CD4-positive, alpha-beta memory T cell (primary cell): Measurements from ENCODE around the gene WFS1. TPM values are rescaled to one million over a fixed set of nuclear protein-coding genes. Genes with fewer than 3 reads are reported as not detected.

Experiments
- CTCF ChIA-PET: fragments of 350-600 bp; sonication (Branson Sonifier 250); formaldehyde crosslinking; loops from one replicate; lab custom pipeline; 2021; ENCODE audit warnings: inconsistent platforms; ENCODE audit not compliant: partially characterized antibody; lab: Charles Lee
- POLR2A ChIA-PET: fragments of 350-600 bp; sonication (Branson Sonifier 250); formaldehyde crosslinking; loops from one replicate; lab custom pipeline; 2021; ENCODE audit not compliant: partially characterized antibody; lab: Charles Lee
- DNase-seq, 5 donors: peaks; one replicate each; pipeline versions ENCODE4 v3.0.0 to v3.0.0-alpha.2; 2020 to 2022; ENCODE audit warnings: mixed read lengths in 1 of 5
- H3K27ac ChIP-seq: one replicate; pipeline ENCODE4 v1.7.0; 2013; ENCODE audit warnings: low read depth, low read length
- H3K27me3 ChIP-seq: 2 replicates; pipeline ENCODE4 v1.7.0; 2013; ENCODE audit warnings: mild to moderate bottlenecking, low read length, moderate library complexity; ENCODE audit not compliant: insufficient read depth
- H3K36me3 ChIP-seq: 2 replicates; pipeline ENCODE4 v1.7.0; 2013; ENCODE audit warnings: mild to moderate bottlenecking, low read length, moderate library complexity; ENCODE audit not compliant: insufficient read depth
- H3K4me1 ChIP-seq: 2 replicates; pipeline ENCODE4 v1.7.0; 2013; ENCODE audit warnings: mild to moderate bottlenecking, low read length, moderate library complexity; ENCODE audit not compliant: insufficient read depth
- H3K4me3 ChIP-seq, 2 donors: one replicate each; pipeline ENCODE4 v1.7.0; 2013; ENCODE audit warnings: low read length in 2 of 2, mild to moderate bottlenecking in 1 of 2
- H3K9me3 ChIP-seq, 2 donors: one replicate each; pipeline ENCODE4 v1.7.0; 2013; ENCODE audit warnings: low read length in 2 of 2, control low read depth in 1 of 2; ENCODE audit not compliant: control insufficient read depth in 1 of 2
- H3K27ac Mint-ChIP-seq, 7 donors: one replicate each; pipeline ENCODE4 v1.8.0; 2020 to 2021; ENCODE audit warnings: mixed read lengths in 7 of 7, mild to moderate bottlenecking in 6 of 7, inconsistent platforms in 3 of 7, moderate library complexity in 3 of 7
- H3K27me3 Mint-ChIP-seq, 2 donors: one replicate each; pipeline ENCODE4 v1.8.0; 2020 to 2021; ENCODE audit warnings: mixed read lengths in 2 of 2
- H3K36me3 Mint-ChIP-seq, 2 donors: one replicate each; pipeline ENCODE4 v1.8.0; 2020 to 2021; ENCODE audit warnings: mixed read lengths in 2 of 2, inconsistent platforms in 1 of 2, mild to moderate bottlenecking in 1 of 2
- H3K4me1 Mint-ChIP-seq, 4 donors: one replicate each; pipeline ENCODE4 v1.8.0; 2020 to 2021; ENCODE audit warnings: mixed read lengths in 4 of 4, mild to moderate bottlenecking in 1 of 4
- H3K4me3 Mint-ChIP-seq, 8 donors: one replicate each; pipeline ENCODE4 v1.8.0; 2020 to 2021; ENCODE audit warnings: mixed read lengths in 8 of 8, mild to moderate bottlenecking in 7 of 8, moderate library complexity in 6 of 8, inconsistent platforms in 3 of 8
- H3K9me3 Mint-ChIP-seq, 8 donors: one replicate each; pipeline ENCODE4 v1.8.0; 2020 to 2021; ENCODE audit warnings: mixed read lengths in 8 of 8, mild to moderate bottlenecking in 5 of 8, inconsistent platforms in 3 of 8, moderate library complexity in 1 of 8
- intact Hi-C: fragments of 100-400 bp; cut with micrococcal nuclease; formaldehyde crosslinking; loops from one replicate; pipeline ENCODE4 v1.15.1; 2023
- polyA plus RNA-seq, 2 donors: library from polyadenylated mRNA; unstranded; fragments of 300-500 nt; fragmentation: Illumina TruSeq; gene quantifications; one replicate each; pipeline ENCODE4 v1.2.3, GENCODE V29; 2021
- total RNA-seq, 2 experiments: library from RNA; stranded (reverse); gene quantifications; one replicate each; pipeline ENCODE4 v1.2.3, GENCODE V29; 2021

The WFS1 gene
- total and polyA plus RNA-seq, 4 experiments from 2014 or later, result 2.6 to 5.5 (median 4.3) TPM

GRCh38 chr4:6350646-6351045, 81.0 kb downstream of the WFS1 start:
- Mint-ChIP-seq H3K36me3 (no peaks in the 10 kb centered on the region), H3K4me3 (no peak overlapping the region), H3K27ac (no peak overlapping the region), H3K27me3 (peaks cover 20 to 23% of the 10 kb centered on the region in 2 donors), H3K9me3 (peaks cover 0 to 3% (median 0%) of the 10 kb centered on the region in 8 donors), H3K4me1 (peaks cover 0 to 1% (median under 1%) of the 10 kb centered on the region in 4 donors)
- POLR2A ChIA-PET, result no interaction called here
- Histone ChIP-seq H3K27me3 (no peaks in the 10 kb centered on the region), H3K9me3 (no peaks in the 10 kb centered on the region), H3K4me3 (no peak overlapping the region), H3K4me1 (no peaks in the 10 kb centered on the region), H3K27ac (no peak overlapping the region), H3K36me3 (no peaks in the 10 kb centered on the region)
- CTCF ChIA-PET, result no interaction called here
- intact Hi-C loops, result no loop called here
- DNase-seq, result no peak

GRCh38 chr4:6351246-6352000, 81.8 kb downstream of the WFS1 start:
- no peaks in the 10 kb centered on the region for H3K9me3 ChIP-seq
- peaks cover 0 to 1% (median under 1%) of the 10 kb centered on the region in 4 donors for H3K4me1 Mint-ChIP-seq
- H3K9me3 Mint-ChIP-seq, result peaks cover 0 to 3% (median 0%) of the 10 kb centered on the region in 8 donors
- no peaks in the 10 kb centered on the region for H3K27me3 ChIP-seq
- DNase-seq, result no peak
- ChIA-PET POLR2A (no interaction called here), CTCF (interaction anchor here (1.5 kb wide), 1 partner anchor 102 kb away, joined by 3 read pairs; no protein-coding TSS in a partner anchor)
- H3K4me1 ChIP-seq, result no peaks in the 10 kb centered on the region
- H3K27ac Mint-ChIP-seq, result no peak overlapping the region
- intact Hi-C loops, result no loop called here
- H3K27me3 Mint-ChIP-seq, result peaks cover 20 to 22% of the 10 kb centered on the region in 2 donors
- no peak overlapping the region for H3K27ac ChIP-seq
- H3K36me3 Mint-ChIP-seq, result no peaks in the 10 kb centered on the region
- H3K4me3 Mint-ChIP-seq, result no peak overlapping the region
- H3K36me3 ChIP-seq, result no peaks in the 10 kb centered on the region
- H3K4me3 ChIP-seq, result no peak overlapping the region

GRCh38 chr4:6352031-6352692, 82.5 kb downstream of the WFS1 start:
- Mint-ChIP-seq H3K4me1 (peaks cover 0 to 1% (median under 1%) of the 10 kb centered on the region in 4 donors), H3K4me3 (no peak overlapping the region), H3K27ac (no peak overlapping the region), H3K36me3 (no peaks in the 10 kb centered on the region), H3K9me3 (peaks cover 0 to 3% (median 0%) of the 10 kb centered on the region in 8 donors), H3K27me3 (peaks cover 20 to 21% of the 10 kb centered on the region in 2 donors)
- ChIA-PET CTCF (interaction anchor here (1.5 kb wide), 1 partner anchor 102 kb away, joined by 3 read pairs; no protein-coding TSS in a partner anchor), POLR2A (no interaction called here)
- Histone ChIP-seq H3K9me3 (no peaks in the 10 kb centered on the region), H3K4me3 (no peak overlapping the region), H3K4me1 (no peaks in the 10 kb centered on the region), H3K27me3 (no peaks in the 10 kb centered on the region), H3K36me3 (no peaks in the 10 kb centered on the region), H3K27ac (no peak overlapping the region)
- intact Hi-C loops, result no loop called here
- no peak for DNase-seq

Other genes with a start within 250 kb of the WFS1 start
- gene JAKMIP1, start 69.3 kb upstream of the WFS1 start, total RNA-seq, result 1 to 10 TPM; 3.0 to 3.7 TPM
- 10 to 100 TPM in 1 of 2 donors, 1 to 10 TPM in 1; 2.5 to 11.5 TPM for gene JAKMIP1, start 69.3 kb upstream of the WFS1 start, polyA plus RNA-seq
- not detected for gene PPP2R2C, start 202.8 kb downstream of the WFS1 start, total RNA-seq
- gene PPP2R2C, start 202.8 kb downstream of the WFS1 start, polyA plus RNA-seq, result not detected